HepG2 (cell line): Measurements from ENCODE around the gene SHBG. TPM values are rescaled to one million over a fixed set of nuclear protein-coding genes. Genes with fewer than 3 reads are reported as not detected.

Experiments
- ATAC-seq: fragments of 200-7000 bp; cut with Tn5 transposase; 3 replicates; pipeline ENCODE4 v1.9.1; 2020; ENCODE audit warnings: mild to moderate bottlenecking, moderate library complexity
- BruUV-seq: library from RNA; stranded (reverse); fragments of 400-500 nt; replicated peaks from 2 replicates; lab custom pipeline; 2021; lab: Mats Ljungman, UMichigan
- CTCF ChIA-PET: fragments of 300-600 bp; formaldehyde crosslinking; extraction: SDS; loops from one replicate; lab custom pipeline; 2021; ENCODE audit warnings: low total read pairs, inconsistent platforms, low intra/inter-chr PET ratio; lab: Yijun Ruan, JAX
- POLR2A ChIA-PET: fragments of 350-600 bp; sonication (Branson Sonifier 250); formaldehyde crosslinking; loops from one replicate; lab custom pipeline; 2020; ENCODE audit warnings: antibody characterized with exemption, inconsistent platforms; lab: Yijun Ruan, JAX
- DNase-seq: peaks from one replicate; pipeline ENCODE4 v3.0.0-alpha.2; 2015; ENCODE audit warnings: low spot score
- FAIRE-seq: peaks from 3 replicates; lab custom pipeline; 2011; peaks lifted over from hg19 to GRCh38; lab: Jason Lieb, UNC
- H2AFZ ChIP-seq: one replicate; pipeline ENCODE4 v1.6.1; 2011; ENCODE audit warnings: low read length, inconsistent platforms
- H3K27ac ChIP-seq: fragments of 300-600 bp; 3 replicates; pipeline ENCODE4 v1.8.0; 2011; ENCODE audit warnings: mixed run types, mild to moderate bottlenecking, mixed read lengths, low read length, inconsistent platforms; ENCODE audit not compliant: insufficient read depth; ENCODE audit errors: extremely low read length
- H3K27me3 ChIP-seq, 2 experiments: fragments of 200-600 bp in 1 of 2; 2 replicates in 1 of 2; 3 replicates in 1 of 2; pipeline versions ENCODE4 v1.6.0 to v1.8.0; 2011; ENCODE audit warnings: low read length in 2 of 2, mild to moderate bottlenecking in 2 of 2, moderate library complexity in 2 of 2, inconsistent platforms in 1 of 2; ENCODE audit not compliant: insufficient read depth in 2 of 2, control insufficient read depth in 1 of 2
- H3K36me3 ChIP-seq, 2 experiments: fragments of 200-600 bp in 1 of 2; replicated peaks in 1 of 2; 2 replicates in 1 of 2; 3 replicates in 1 of 2; pipeline versions ENCODE4 v1.5.1 to v1.8.0; 2011; ENCODE audit warnings: low read length in 2 of 2, inconsistent platforms in 1 of 2; ENCODE audit not compliant: insufficient read depth in 2 of 2, control insufficient read depth in 1 of 2
- H3K4me1 ChIP-seq: 2 replicates; pipeline ENCODE4 v1.5.1; 2012; ENCODE audit warnings: low read length, inconsistent platforms; ENCODE audit not compliant: insufficient read depth
- H3K4me2 ChIP-seq: 2 replicates; pipeline ENCODE4 v1.6.0; 2011; ENCODE audit warnings: low read depth, low read length, inconsistent platforms
- H3K4me3 ChIP-seq, 3 experiments: fragments of 200-600 bp in 1 of 3; sonication (generic), shearing (Covaris generic) in 1 of 3; replicated peaks in 1 of 3; 2 replicates each; pipeline ENCODE4 v1.5.1; 2011 to 2016; ENCODE audit warnings: low read length in 3 of 3, inconsistent platforms in 2 of 3, low read depth in 2 of 3, mild to moderate bottlenecking in 2 of 3, control low read depth in 1 of 3, mixed read lengths in 1 of 3; ENCODE audit not compliant: insufficient read depth in 1 of 3
- H3K79me2 ChIP-seq: one replicate; pipeline ENCODE4 v1.6.1; 2011; ENCODE audit warnings: low read length, inconsistent platforms; ENCODE audit not compliant: insufficient read depth
- H3K9ac ChIP-seq: 2 replicates; pipeline ENCODE4 v1.6.0; 2011; ENCODE audit warnings: mild to moderate bottlenecking, low read depth, low read length, inconsistent platforms; ENCODE audit not compliant: insufficient read depth
- H3K9me3 ChIP-seq: 2 replicates; pipeline ENCODE4 v1.5.1; 2012; ENCODE audit warnings: mild to moderate bottlenecking, low read length
- H4K20me1 ChIP-seq: 2 replicates; pipeline ENCODE4 v1.6.0; 2011; ENCODE audit warnings: inconsistent platforms, mild to moderate bottlenecking, low read length, moderate library complexity; ENCODE audit not compliant: insufficient read depth
- ATM ChIP-seq: fragments of 450-650 bp; IDR thresholded peaks from 2 replicates; pipeline ENCODE4 v1.7.1; 2017; ENCODE audit warnings: mild to moderate bottlenecking, borderline replicate concordance
- CREM ChIP-seq, 2 experiments: sonication (generic) in 1 of 2; formaldehyde crosslinking in 1 of 2; IDR thresholded peaks; 2 replicates each; pipeline versions ENCODE4 v1.4.0 to v1.6.1; 2016 to 2020; ENCODE audit warnings: antibody characterized with exemption in 1 of 2, mild to moderate bottlenecking in 1 of 2, missing genetic modification reagents in 1 of 2
- EP300 ChIP-seq, 3 experiments: sonication (generic) in 1 of 3; formaldehyde crosslinking in 1 of 3; IDR thresholded peaks; 2 replicates each; pipeline versions ENCODE4 v1.5.1 to v1.6.1; 2011 to 2020; ENCODE audit warnings: low read depth in 2 of 3, low read length in 2 of 3, borderline replicate concordance in 1 of 3, improper control_type of control experiment in 1 of 3, mild to moderate bottlenecking in 1 of 3, missing genetic modification reagents in 1 of 3, moderate library complexity in 1 of 3
- HIVEP1 ChIP-seq: sonication (generic); formaldehyde crosslinking; IDR thresholded peaks from 2 replicates; pipeline ENCODE4 v1.4.0; 2020; ENCODE audit warnings: mild to moderate bottlenecking, missing genetic modification reagents
- IKZF5 ChIP-seq: IDR thresholded peaks from 2 replicates; pipeline ENCODE4 v1.6.1; 2018; ENCODE audit warnings: missing genetic modification reagents, mild to moderate bottlenecking, missing compliant biosample characterization
- PCBP1 ChIP-seq: fragments of 200-400 bp; formaldehyde crosslinking; IDR thresholded peaks from 2 replicates; pipeline ENCODE4 v1.6.1; 2017; ENCODE audit warnings: mild to moderate bottlenecking, low read depth, low read length, borderline replicate concordance
- SRSF4 ChIP-seq: fragments of 200-400 bp; formaldehyde crosslinking; IDR thresholded peaks from one replicate; pipeline ENCODE4 v1.6.1; 2018; ENCODE audit warnings: mild to moderate bottlenecking, low read depth, low read length, moderate library complexity; ENCODE audit not compliant: poor library complexity, severe bottlenecking
- STAG1 ChIP-seq: sonication (generic); formaldehyde crosslinking; IDR thresholded peaks from 2 replicates; pipeline ENCODE4 v1.4.0; 2020; ENCODE audit warnings: missing genetic modification reagents
- TEF ChIP-seq: sonication (generic); formaldehyde crosslinking; IDR thresholded peaks from 2 replicates; pipeline ENCODE4 v1.5.0; 2020; ENCODE audit warnings: missing genetic modification reagents
- ZBTB2 ChIP-seq: sonication (generic); formaldehyde crosslinking; IDR thresholded peaks from 2 replicates; pipeline ENCODE4 v1.8.0; 2022; ENCODE audit warnings: low read depth, missing genetic modification reagents
- ZBTB8A ChIP-seq: sonication (generic); formaldehyde crosslinking; IDR thresholded peaks from 2 replicates; pipeline ENCODE4 v1.4.0; 2020; ENCODE audit warnings: mild to moderate bottlenecking, low read depth, missing genetic modification reagents, borderline replicate concordance
- ZKSCAN1 ChIP-seq: fragments of 150-350 bp; IDR thresholded peaks from 2 replicates; pipeline ENCODE4 v1.6.1; 2014; ENCODE audit warnings: low read length
- ZNF343 ChIP-seq: sonication (generic); formaldehyde crosslinking; IDR thresholded peaks from 2 replicates; pipeline ENCODE4 v1.4.0; 2020; ENCODE audit warnings: mild to moderate bottlenecking, missing genetic modification reagents
- ZNF883 ChIP-seq: sonication (generic); formaldehyde crosslinking; IDR thresholded peaks from 2 replicates; pipeline ENCODE4 v1.5.1; 2020; ENCODE audit warnings: mild to moderate bottlenecking, missing genetic modification reagents; ENCODE audit errors: not compliant biosample characterization
- ZSCAN20 ChIP-seq: sonication (generic); formaldehyde crosslinking; IDR thresholded peaks from 2 replicates; pipeline ENCODE4 v1.4.0; 2020; ENCODE audit warnings: missing genetic modification reagents, mild to moderate bottlenecking, borderline replicate concordance
- WGBS: methylation state at CpG from one replicate; pipeline ENCODE4 v1.1.6; 2017; ENCODE audit warnings: low lambda C conversion rate; 5-methylcytosine and 5-hydroxymethylcytosine counted together
- in situ Hi-C: cut with HindIII; loops from 2 replicates; pipeline ENCODE4 v1.10.0; 2017; ENCODE audit warnings: low pct_unique_long_range_greater_than_20kb; ENCODE audit not compliant: extremely low pct_ligation_motif_present
- intact Hi-C: fragments of 100-400 bp; cut with micrococcal nuclease; formaldehyde crosslinking; loops from one replicate; pipeline ENCODE4 v1.10.0; 2022; ENCODE audit not compliant: unreplicated experiment
- polyA plus RNA-seq, 8 experiments: library from polyadenylated mRNA; depleted of rRNA in 3 of 8; stranded (reverse) in 7 of 8; unstranded in 1 of 8; fragments of >200 nt; fragmentation: Illumina TruSeq in 4 of 8; extraction: Trizol in 4 of 8; gene quantifications; 2 replicates each; pipeline versions ENCODE4 v1.2.1 to v1.2.3, GENCODE V29; 2011 to 2016; ENCODE audit warnings: low read depth in 4 of 8, missing spikeins in 1 of 8, mixed read lengths in 1 of 8; ENCODE audit not compliant: insufficient read depth in 1 of 8
- total RNA-seq, 5 experiments: library from RNA; depleted of rRNA; stranded (reverse); fragments of >200 nt; fragmentation: Illumina TruSeq; extraction: Trizol; gene quantifications; 2 replicates each; pipeline ENCODE4 v1.2.3, GENCODE V29; 2016; ENCODE audit warnings: low read depth in 1 of 5
- TF ChIP-seq, protein P1 (sequence below): sonication (generic); formaldehyde crosslinking; IDR thresholded peaks from 2 replicates; pipeline ENCODE4 v1.4.0; 2020; ENCODE audit warnings: missing genetic modification reagents

The SHBG gene
- total and polyA plus RNA-seq, 2 of the 13 experiments (the other 11 are each of a cell fraction or from before 2014, with no cell fraction given), result 4.0 to 6.1 TPM

- intact Hi-C loops, result loop anchor here (1.0 kb wide), 1 partner anchor 31 kb away; the partner anchor contains the start of gene MPDU1
- Histone ChIP-seq H3K27me3 (no peaks in the 10 kb centered on the region), H3K4me2 (peak within 1 kb of the TSS; percentile 90), H4K20me1 (no peaks in the 10 kb centered on the region), H3K36me3 (peaks cover 1 to 15% of the 10 kb centered on the region in 2 experiments; a peak in 2 of 5 replicates), H3K4me3 (peak within 1 kb of the TSS; percentile 64 to 92 (median 89)), H3K79me2 (peaks cover 36% of the 10 kb centered on the region), H3K4me1 (peaks cover 53% of the 10 kb centered on the region), H3K27ac (peak within 1 kb of the TSS; percentile 78), H3K9ac (peak within 1 kb of the TSS; percentile 88), H3K9me3 (no peaks in the 10 kb centered on the region), H2AFZ (peak within 1 kb of the TSS; percentile 62)
- in situ Hi-C loops, result no loop called here
- ATAC-seq, result peak; percentile 94
- POLR2A ChIA-PET, result interaction anchor here (0.6 to 3.1 kb wide), 14 partner anchors 9 to 579 kb away, joined by 3 to 63 read pairs (median 6); partner anchors contain the start of genes ATP1B2, CD68, MPDU1 and POLR2A
- DNase-seq, result peak; percentile 99
- CTCF ChIA-PET, result no interaction called here
- FAIRE-seq, result peak; percentile 93
- WGBS, result 1% methylated on average over 25 of the region's 93 CpGs
- BruUV-seq, result no TSS peak
- TF ChIP-seq, protein P1, sequence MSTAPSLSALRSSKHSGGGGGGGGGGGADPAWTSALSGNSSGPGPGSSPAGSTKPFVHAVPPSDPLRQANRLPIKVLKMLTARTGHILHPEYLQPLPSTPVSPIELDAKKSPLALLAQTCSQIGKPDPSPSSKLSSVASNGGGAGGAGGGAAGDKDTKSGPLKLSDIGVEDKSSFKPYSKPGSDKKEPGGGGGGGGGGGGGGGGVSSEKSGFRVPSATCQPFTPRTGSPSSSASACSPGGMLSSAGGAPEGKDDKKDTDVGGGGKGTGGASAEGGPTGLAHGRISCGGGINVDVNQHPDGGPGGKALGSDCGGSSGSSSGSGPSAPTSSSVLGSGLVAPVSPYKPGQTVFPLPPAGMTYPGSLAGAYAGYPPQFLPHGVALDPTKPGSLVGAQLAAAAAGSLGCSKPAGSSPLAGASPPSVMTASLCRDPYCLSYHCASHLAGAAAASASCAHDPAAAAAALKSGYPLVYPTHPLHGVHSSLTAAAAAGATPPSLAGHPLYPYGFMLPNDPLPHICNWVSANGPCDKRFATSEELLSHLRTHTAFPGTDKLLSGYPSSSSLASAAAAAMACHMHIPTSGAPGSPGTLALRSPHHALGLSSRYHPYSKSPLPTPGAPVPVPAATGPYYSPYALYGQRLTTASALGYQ (CRISPR knock-in tag), result no peak
- peak in 1 of 2 experiments; percentile 22; a peak in 1 of 4 replicates for TF ChIP-seq EP300 (IDR thresholded peaks at IDR 0.05; ENCODE audit: low read depth in 2 of 2, low read length in 2 of 2)
- no peak for TF ChIP-seq EP300 (CRISPR knock-in tag; IDR thresholded peaks at IDR 0.05; ENCODE audit: borderline replicate concordance)
- TF ChIP-seq HIVEP1 (CRISPR knock-in tag), result no peak
- no peak for TF ChIP-seq ZKSCAN1
- 0 out of 2 replicates have a peak, but pooled peaks have one; percentile 14 for TF ChIP-seq PCBP1
- TF ChIP-seq STAG1 (CRISPR knock-in tag), result 0 out of 2 replicates have a peak, but pooled peaks have one; percentile 10
- TF ChIP-seq ATM, result no peak
- TF ChIP-seq ZSCAN20 (CRISPR knock-in tag), result no peak
- no peak for TF ChIP-seq ZNF883 (CRISPR knock-in tag)
- 0 out of 2 replicates have a peak, but pooled peaks have one; percentile 51 for TF ChIP-seq IKZF5 (CRISPR knock-in tag)
- TF ChIP-seq ZBTB2, result 0 out of 2 replicates have a peak, but pooled peaks have one; percentile 62
- no peak for TF ChIP-seq ZNF343 (CRISPR knock-in tag)
- 0 out of 2 replicates have a peak, but pooled peaks have one; percentile 31 for TF ChIP-seq CREM (IDR thresholded peaks at IDR 0.05)
- no peak for TF ChIP-seq CREM (CRISPR knock-in tag; IDR thresholded peaks at IDR 0.05)
- TF ChIP-seq ZBTB8A (CRISPR knock-in tag), result no peak
- no peak for TF ChIP-seq SRSF4
- TF ChIP-seq TEF (CRISPR knock-in tag), result no peak
These were observed 15.3 kb upstream of the SHBG start, which contains the start of gene FXR2 for GRCh38 chr17:7614425-7615264. TSS of gene FXR2 (minus strand) at chr17:7614897. CDS start at chr17:7614532, 365 bp downstream.
